Activated CD8-positive, alpha-beta T cell treated with anti-CD3 and anti-CD28 coated beads, Interleukin-2, amount 10 ng/mL, durations not matched to agents 7 days and 5 days (primary cell): ENCODE measurements around the gene RING1. TPM values are rescaled to one million over a fixed set of nuclear protein-coding genes. Genes with fewer than 3 reads are reported as not detected.
"Not testable (repeated sequence)": the region's sequence is repeated elsewhere in the genome, so short reads cannot be mapped to it uniquely, and the experiment has no call there.

Experiments
- ATAC-seq: fragments of 150-1000 bp; cut with Tn5 transposase; one replicate; pipeline ENCODE4 v1.10.0; 2021; ENCODE audit warnings: moderate library complexity
- CTCF ChIA-PET: fragments of 350-600 bp; sonication (Branson Sonifier 250); formaldehyde crosslinking; loops from one replicate; lab custom pipeline; 2021; ENCODE audit warnings: antibody characterized with exemption; lab: Charles Lee
- POLR2A ChIA-PET: fragments of 350-600 bp; sonication (Branson Sonifier 250); formaldehyde crosslinking; loops from one replicate; lab custom pipeline; 2021; ENCODE audit warnings: antibody characterized with exemption; lab: Charles Lee
- DNase-seq: peaks from one replicate; pipeline ENCODE4 v3.0.0-alpha.2; 2020
- H3K27ac Mint-ChIP-seq: one replicate; pipeline ENCODE4 v1.8.0; 2021; ENCODE audit warnings: mild to moderate bottlenecking, mixed read lengths
- H3K27me3 Mint-ChIP-seq: one replicate; pipeline ENCODE4 v1.8.0; 2021; ENCODE audit warnings: low read depth, mixed read lengths
- H3K36me3 Mint-ChIP-seq: one replicate; pipeline ENCODE4 v1.8.0; 2021; ENCODE audit warnings: low read depth, mixed read lengths
- H3K4me1 Mint-ChIP-seq: one replicate; pipeline ENCODE4 v1.8.0; 2021; ENCODE audit warnings: low read depth, mixed read lengths
- H3K4me3 Mint-ChIP-seq: one replicate; pipeline ENCODE4 v1.8.0; 2021; ENCODE audit warnings: mild to moderate bottlenecking, mixed read lengths
- H3K9me3 Mint-ChIP-seq: one replicate; pipeline ENCODE4 v1.8.0; 2022; ENCODE audit warnings: mixed read lengths; ENCODE audit not compliant: insufficient read depth
- total RNA-seq, 2 experiments: library from RNA; stranded (reverse); gene quantifications; one replicate each; pipeline ENCODE4 v1.2.3, GENCODE V29; 2021

Gene RING1
- total RNA-seq, 2 experiments from 2014 or later = 39.8 to 44.6 TPM

- CTCF ChIA-PET = no interaction called here
- ATAC-seq (peak; percentile 11), DNase-seq (no peak)
- Mint-ChIP-seq H3K4me3 (peak overlapping the region; percentile 66), H3K27ac (peak overlapping the region; percentile 58), H3K27me3 (peaks cover 11% of the 10 kb centered on the region), H3K36me3 (peaks cover 20% of the 10 kb centered on the region), H3K9me3 (no peaks in the 10 kb centered on the region), H3K4me1 (peaks cover 57% of the 10 kb centered on the region)
- POLR2A ChIA-PET = interaction anchor here (1.0 to 1.1 kb wide), 2 partner anchors 9 to 241 kb away, joined by 3 to 5 read pairs; partner anchors contain the start of gene HSD17B8
Observed at GRCh38 chr6:33213166-33213988, 5.1 kb downstream of the RING1 start.

DNA sequence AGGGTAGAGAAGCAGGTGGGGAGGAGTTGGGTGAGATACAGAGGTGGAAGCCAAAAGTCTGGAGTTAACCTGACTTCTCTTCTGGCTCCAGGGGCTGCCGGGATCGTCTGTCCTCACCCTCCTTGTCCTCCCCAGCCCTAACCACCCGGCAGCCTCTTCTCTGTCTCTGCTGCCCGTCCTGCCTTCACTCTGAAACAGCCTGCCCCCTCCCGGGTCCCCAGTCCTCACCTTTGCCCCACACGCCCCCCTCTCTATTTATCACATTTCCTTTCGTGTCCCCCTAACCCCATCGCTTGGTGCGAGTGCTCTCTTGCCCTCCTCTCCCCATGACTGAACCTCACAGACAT, 5.7 kb downstream of the RING1 start:
- ATAC-seq (no peak), DNase-seq (no peak)
- H3K9me3 Mint-ChIP-seq = no peaks in the 10 kb centered on the region
- peak overlapping the region; percentile 60 for H3K27ac Mint-ChIP-seq
- H3K27me3 Mint-ChIP-seq = peaks cover 11% of the 10 kb centered on the region
- peaks cover 53% of the 10 kb centered on the region for H3K4me1 Mint-ChIP-seq
- H3K36me3 Mint-ChIP-seq = peaks cover 20% of the 10 kb centered on the region
- peak overlapping the region; percentile 66 for H3K4me3 Mint-ChIP-seq
- CTCF ChIA-PET = no interaction called here
- POLR2A ChIA-PET = no interaction called here

DNA sequence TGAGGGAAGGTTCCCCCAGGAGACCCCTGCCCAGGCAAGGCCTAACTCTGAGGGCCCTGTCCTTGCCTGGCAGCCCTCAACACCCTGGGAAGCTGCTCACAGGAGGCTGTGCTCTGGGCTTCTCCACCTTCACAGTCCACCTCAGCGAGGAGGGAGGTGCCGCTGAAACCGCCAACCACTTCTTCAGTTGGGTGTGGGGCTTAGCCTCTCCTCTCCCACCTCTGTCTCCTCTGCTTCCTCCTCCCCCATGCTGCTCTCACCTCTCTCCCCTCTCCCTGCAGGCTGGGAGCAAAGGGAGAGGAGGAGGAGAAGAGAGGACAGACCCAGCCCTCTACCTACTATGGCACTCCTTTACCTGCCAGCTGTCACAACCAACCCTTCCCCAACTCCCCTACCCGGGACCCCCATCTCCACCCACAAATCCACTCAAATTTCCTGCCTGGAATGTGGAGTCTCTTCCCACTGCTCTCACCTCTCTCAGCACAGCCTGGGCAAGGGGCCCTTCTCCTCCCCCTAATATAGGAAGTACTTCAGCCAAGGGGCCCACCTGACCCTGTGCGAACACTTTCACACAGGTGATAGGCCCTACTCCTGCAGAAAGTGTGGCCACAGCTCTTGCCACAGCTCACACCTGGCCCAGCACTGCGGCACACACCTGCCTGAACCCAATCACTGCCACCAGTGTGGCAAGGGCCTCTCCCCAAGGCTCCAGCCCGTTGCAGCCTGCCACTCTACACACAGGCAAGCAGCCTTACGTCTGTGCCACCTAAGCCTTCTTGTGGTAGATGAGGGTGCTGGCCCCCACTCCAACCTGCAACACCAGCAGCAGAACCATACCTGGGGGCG, 7.2 kb downstream of the RING1 start:
- Mint-ChIP-seq H3K4me3 (peak overlapping the region; percentile 32), H3K27me3 (peaks cover 11% of the 10 kb centered on the region), H3K36me3 (peaks cover 7% of the 10 kb centered on the region), H3K9me3 (no peaks in the 10 kb centered on the region), H3K4me1 (peaks cover 42% of the 10 kb centered on the region), H3K27ac (peak overlapping the region; percentile 81)
- POLR2A ChIA-PET = interaction anchor here (0.7 to 1.3 kb wide), 2 partner anchors 16 to 33 kb away, joined by 3 read pairs; no protein-coding TSS in a partner anchor
- ATAC-seq (peak; percentile 42), DNase-seq (peak; percentile 37)
- CTCF ChIA-PET = interaction anchor here (1.0 to 1.2 kb wide), 2 partner anchors 10 to 33 kb away, joined by 4 read pairs; no protein-coding TSS in a partner anchor

- no peaks in the 10 kb centered on the region for H3K9me3 Mint-ChIP-seq
- ATAC-seq = peak; percentile 32
Observed at GRCh38 chr6:33216117-33216649, 7.9 kb downstream of the RING1 start.

DNA sequence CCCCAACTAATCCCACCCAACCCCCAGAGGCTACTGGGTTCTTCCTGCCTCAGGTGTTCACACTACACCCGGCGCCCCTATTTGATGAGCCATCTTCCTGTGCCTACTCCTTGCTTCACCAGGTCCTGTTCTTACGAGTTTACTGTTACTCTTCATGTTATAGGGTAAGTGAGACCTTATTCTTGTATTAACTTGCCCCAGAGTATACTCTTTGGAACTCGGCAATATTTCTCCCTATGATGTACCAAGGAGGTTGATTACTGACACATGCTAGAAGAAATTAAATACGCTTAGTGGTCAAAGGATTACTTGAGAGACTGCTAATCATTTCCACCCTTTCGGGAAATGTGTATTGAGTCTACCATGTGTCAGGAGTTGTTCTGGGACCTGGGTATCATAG, 8.9 kb downstream of the RING1 start:
- POLR2A ChIA-PET = no interaction called here
- no peaks in the 10 kb centered on the region for H3K9me3 Mint-ChIP-seq
- H3K4me1 Mint-ChIP-seq = peaks cover 40% of the 10 kb centered on the region
- CTCF ChIA-PET = interaction anchor here (0.8 kb wide), 1 partner anchor 98 kb away, joined by 3 read pairs; no protein-coding TSS in a partner anchor
- no peak for ATAC-seq
- H3K27ac Mint-ChIP-seq = no peak overlapping the region
- peaks cover 19% of the 10 kb centered on the region for H3K27me3 Mint-ChIP-seq
- H3K36me3 Mint-ChIP-seq = no peaks in the 10 kb centered on the region
- DNase-seq = no peak
- H3K4me3 Mint-ChIP-seq = no peak overlapping the region

More at GRCh38 chr6:33216117-33216649, 7.9 kb downstream of the RING1 start:
- no peak for DNase-seq
- ChIA-PET POLR2A (interaction anchor here (1.3 kb wide), 1 partner anchor 17 kb away, joined by 3 read pairs; no protein-coding TSS in a partner anchor), CTCF (interaction anchor here (0.8 to 1.0 kb wide), 3 partner anchors 10 to 97 kb away, joined by 3 to 7 read pairs (median 3); no protein-coding TSS in a partner anchor)
- Mint-ChIP-seq H3K4me1 (peaks cover 40% of the 10 kb centered on the region), H3K4me3 (no peak overlapping the region), H3K27me3 (peaks cover 12% of the 10 kb centered on the region), H3K36me3 (peaks cover 3% of the 10 kb centered on the region), H3K27ac (peak overlapping the region; percentile 81)

- POLR2A ChIA-PET = no interaction called here
- H3K27ac Mint-ChIP-seq = no peak overlapping the region
- no peaks in the 10 kb centered on the region for H3K9me3 Mint-ChIP-seq
- H3K4me3 Mint-ChIP-seq = no peak overlapping the region
- peaks cover 36% of the 10 kb centered on the region for H3K4me1 Mint-ChIP-seq
- no peaks in the 10 kb centered on the region for H3K36me3 Mint-ChIP-seq
- DNase-seq (no peak), ATAC-seq (no peak)
- CTCF ChIA-PET = no interaction called here
- peaks cover 21% of the 10 kb centered on the region for H3K27me3 Mint-ChIP-seq
Observed at GRCh38 chr6:33217681-33218080, 9.4 kb downstream of the RING1 start.

- not testable (repeated sequence) for H3K36me3 Mint-ChIP-seq, H3K9me3 Mint-ChIP-seq, ATAC-seq, H3K4me3 Mint-ChIP-seq, H3K4me1 Mint-ChIP-seq, H3K27ac Mint-ChIP-seq, DNase-seq
- POLR2A ChIA-PET = interaction anchor here (1.1 kb wide), 1 partner anchor 18 kb away, joined by 3 read pairs; no protein-coding TSS in a partner anchor
- CTCF ChIA-PET = interaction anchor here (0.8 to 3.6 kb wide), 5 partner anchors 10 to 29 kb away, joined by 3 to 14 read pairs (median 3); no protein-coding TSS in a partner anchor
- peaks cover 36% of the 10 kb centered on the region for H3K27me3 Mint-ChIP-seq
Observed at GRCh38 chr6:33226503-33227120, 18.3 kb downstream of the RING1 start.

DNA sequence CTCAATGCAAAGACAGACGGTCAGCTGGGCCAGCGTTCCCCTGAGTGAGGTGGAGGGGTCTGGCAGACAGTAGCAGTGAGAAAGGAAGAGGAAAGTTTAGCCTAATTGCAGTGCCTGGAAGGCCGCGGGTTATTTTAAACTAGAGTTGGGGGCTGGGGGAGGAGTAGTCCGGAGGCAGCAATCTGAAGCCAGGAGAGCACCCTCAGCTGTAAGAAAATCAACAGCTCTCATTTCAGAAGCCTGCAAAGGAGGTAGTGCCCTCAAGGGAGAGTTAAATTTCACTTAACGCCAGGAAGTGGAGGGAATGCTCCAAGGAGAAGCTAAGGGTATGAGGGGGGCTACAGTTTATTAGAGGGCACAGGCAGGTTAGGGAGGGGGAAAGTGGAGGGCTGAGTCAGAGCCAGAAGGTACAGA, 26.9 kb downstream of the RING1 start:
- no peak for DNase-seq
- Mint-ChIP-seq H3K27me3 (peaks cover 25% of the 10 kb centered on the region), H3K4me1 (peaks cover under 1% of the 10 kb centered on the region), H3K27ac (no peak overlapping the region), H3K9me3 (no peaks in the 10 kb centered on the region), H3K4me3 (no peak overlapping the region), H3K36me3 (no peaks in the 10 kb centered on the region)
- CTCF ChIA-PET = interaction anchor here (0.8 to 3.9 kb wide), 3 partner anchors 13 to 88 kb away, joined by 3 to 20 read pairs (median 4); no protein-coding TSS in a partner anchor
- ATAC-seq = no peak
- POLR2A ChIA-PET = no interaction called here

GRCh38 chr6:33236328-33236727, 28.0 kb downstream of the RING1 start:
- ChIA-PET CTCF (interaction anchor here (1.1 to 3.9 kb wide), 4 partner anchors 12 to 113 kb away, joined by 3 to 20 read pairs (median 4); no protein-coding TSS in a partner anchor), POLR2A (no interaction called here)
- Mint-ChIP-seq H3K9me3 (no peaks in the 10 kb centered on the region), H3K27ac (no peak overlapping the region), H3K4me3 (no peak overlapping the region), H3K4me1 (peaks cover 3% of the 10 kb centered on the region), H3K27me3 (peaks cover 22% of the 10 kb centered on the region), H3K36me3 (no peaks in the 10 kb centered on the region)
- ATAC-seq (no peak), DNase-seq (no peak)

GRCh38 chr6:33236852-33237251, 28.6 kb downstream of the RING1 start:
- DNase-seq = no peak
- Mint-ChIP-seq H3K4me1 (peaks cover 5% of the 10 kb centered on the region), H3K4me3 (no peak overlapping the region), H3K27me3 (peaks cover 19% of the 10 kb centered on the region), H3K36me3 (no peaks in the 10 kb centered on the region), H3K27ac (no peak overlapping the region), H3K9me3 (no peaks in the 10 kb centered on the region)
- ChIA-PET CTCF (interaction anchor here (1.1 to 3.9 kb wide), 3 partner anchors 12 to 113 kb away, joined by 3 to 20 read pairs (median 3); no protein-coding TSS in a partner anchor), POLR2A (no interaction called here)
- no peak for ATAC-seq
